PC-9 (cell line): ENCODE results near the gene EFCAB11. TPM values are rescaled to one million over a fixed set of nuclear protein-coding genes. Genes with fewer than 3 reads are reported as not detected.

Source experiments
- BruUV-seq: library from RNA; stranded (reverse); fragments of 400-500 nt; replicated peaks from 2 replicates; lab custom pipeline; 2021; lab: Mats Ljungman, UMichigan
- CTCF ChIA-PET: fragments of 300-600 bp; sonication (Branson Sonifier 250); formaldehyde crosslinking; loops from one replicate; lab custom pipeline; 2022; ENCODE audit warnings: antibody characterized with exemption; lab: Charles Lee
- POLR2A ChIA-PET: fragments of 300-600 bp; sonication (Branson Sonifier 250); formaldehyde crosslinking; loops from one replicate; lab custom pipeline; 2022; ENCODE audit warnings: antibody characterized with exemption; ENCODE audit not compliant: unreplicated experiment; lab: Charles Lee
- DNase-seq, 2 experiments: peaks; one replicate each; pipeline versions ENCODE4 v3.0.0 to v3.0.0-alpha.2; 2015 to 2022; ENCODE audit warnings: mixed read lengths in 1 of 2
- H2AFZ ChIP-seq: fragments of 200-600 bp; sonication (generic); 2 replicates; pipeline ENCODE4 v1.8.1; 2017; ENCODE audit warnings: antibody characterized with exemption
- H3F3A ChIP-seq: fragments of 200-600 bp; sonication (generic); 2 replicates; pipeline ENCODE4 v1.8.1; 2017; ENCODE audit warnings: antibody characterized with exemption, mild to moderate bottlenecking, low read depth; ENCODE audit not compliant: insufficient read depth
- H3K27ac ChIP-seq: fragments of 200-600 bp; sonication (generic); 2 replicates; pipeline ENCODE4 v1.6.1; 2016; ENCODE audit warnings: mixed run types
- H3K27me3 ChIP-seq: fragments of 200-600 bp; sonication (generic); 2 replicates; pipeline ENCODE4 v1.6.1; 2016; ENCODE audit warnings: low read depth, mixed run types; ENCODE audit not compliant: insufficient read depth
- H3K36me3 ChIP-seq: fragments of 200-600 bp; sonication (generic); 2 replicates; pipeline ENCODE4 v1.6.1; 2016; ENCODE audit warnings: low read depth, mixed run types
- H3K4me1 ChIP-seq: fragments of 200-600 bp; sonication (generic); replicated peaks from 2 replicates; pipeline ENCODE4 v1.6.1; 2016; ENCODE audit warnings: mixed run types; ENCODE audit not compliant: insufficient read depth
- H3K4me2 ChIP-seq: fragments of 200-600 bp; sonication (generic); 2 replicates; pipeline ENCODE4 v1.6.1; 2017; ENCODE audit warnings: mixed run types
- H3K4me3 ChIP-seq: fragments of 200-600 bp; sonication (generic); 2 replicates; pipeline ENCODE4 v1.6.1; 2016; ENCODE audit warnings: mixed run types
- H3K79me2 ChIP-seq: fragments of 200-600 bp; sonication (generic); 2 replicates; pipeline ENCODE4 v1.6.1; 2017; ENCODE audit warnings: low read depth, mixed run types
- H3K9me2 ChIP-seq: fragments of 200-600 bp; sonication (generic); 2 replicates; pipeline ENCODE4 v1.8.1; 2017; ENCODE audit warnings: mild to moderate bottlenecking; ENCODE audit not compliant: insufficient read depth
- H3K9me3 ChIP-seq: fragments of 200-600 bp; sonication (generic); 2 replicates; pipeline ENCODE4 v1.8.1; 2016; ENCODE audit warnings: low read depth; ENCODE audit not compliant: insufficient read depth
- H4K20me1 ChIP-seq: fragments of 200-600 bp; sonication (generic); 2 replicates; pipeline ENCODE4 v1.8.1; 2017; ENCODE audit not compliant: insufficient read depth
- EZH2 ChIP-seq: fragments of 200-600 bp; sonication (generic); IDR thresholded peaks from 2 replicates; pipeline ENCODE4 v1.8.0; 2017; ENCODE audit warnings: antibody characterized with exemption, low read depth
- intact Hi-C: fragments of 100-400 bp; cut with micrococcal nuclease; formaldehyde crosslinking; loops from one replicate; pipeline ENCODE4 v1.10.0; 2022; ENCODE audit not compliant: unreplicated experiment
- total RNA-seq: library from RNA; stranded (reverse); gene quantifications from 2 replicates; pipeline ENCODE4 v1.2.3, GENCODE V29; 2021
- TF ChIP-seq, protein P1 (sequence below): fragments of 200-600 bp; sonication (generic); conservative IDR thresholded peaks from 2 replicates; pipeline ENCODE4 v1.6.1; 2017; ENCODE audit warnings: mixed run types, antibody characterized with exemption, mild to moderate bottlenecking, moderate library complexity

Gene EFCAB11
- total RNA-seq, 1 experiment from 2014 or later: 8.4 TPM

- Histone ChIP-seq H3K4me3 (no peak overlapping the region), H3K27me3 (no peaks in the 10 kb centered on the region), H3K4me2 (no peak overlapping the region), H3K4me1 (no peaks in the 10 kb centered on the region), H2AFZ (no peak overlapping the region), H3F3A (no peaks in the 10 kb centered on the region), H3K79me2 (no peaks in the 10 kb centered on the region), H3K9me2 (no peaks in the 10 kb centered on the region), H3K36me3 (no peaks in the 10 kb centered on the region), H3K9me3 (no peaks in the 10 kb centered on the region), H3K27ac (no peak overlapping the region), H4K20me1 (no peaks in the 10 kb centered on the region)
- no peak for DNase-seq
- intact Hi-C loops: no loop called here
- ChIA-PET CTCF (no interaction called here), POLR2A (no interaction called here)
- no peak for TF ChIP-seq EZH2
- TF ChIP-seq, protein P1, sequence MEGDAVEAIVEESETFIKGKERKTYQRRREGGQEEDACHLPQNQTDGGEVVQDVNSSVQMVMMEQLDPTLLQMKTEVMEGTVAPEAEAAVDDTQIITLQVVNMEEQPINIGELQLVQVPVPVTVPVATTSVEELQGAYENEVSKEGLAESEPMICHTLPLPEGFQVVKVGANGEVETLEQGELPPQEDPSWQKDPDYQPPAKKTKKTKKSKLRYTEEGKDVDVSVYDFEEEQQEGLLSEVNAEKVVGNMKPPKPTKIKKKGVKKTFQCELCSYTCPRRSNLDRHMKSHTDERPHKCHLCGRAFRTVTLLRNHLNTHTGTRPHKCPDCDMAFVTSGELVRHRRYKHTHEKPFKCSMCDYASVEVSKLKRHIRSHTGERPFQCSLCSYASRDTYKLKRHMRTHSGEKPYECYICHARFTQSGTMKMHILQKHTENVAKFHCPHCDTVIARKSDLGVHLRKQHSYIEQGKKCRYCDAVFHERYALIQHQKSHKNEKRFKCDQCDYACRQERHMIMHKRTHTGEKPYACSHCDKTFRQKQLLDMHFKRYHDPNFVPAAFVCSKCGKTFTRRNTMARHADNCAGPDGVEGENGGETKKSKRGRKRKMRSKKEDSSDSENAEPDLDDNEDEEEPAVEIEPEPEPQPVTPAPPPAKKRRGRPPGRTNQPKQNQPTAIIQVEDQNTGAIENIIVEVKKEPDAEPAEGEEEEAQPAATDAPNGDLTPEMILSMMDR: no peak
- BruUV-seq: no TSS peak
Measured at GRCh38 chr14:89848165-89848564, 106.4 kb downstream of the EFCAB11 start.

DNA sequence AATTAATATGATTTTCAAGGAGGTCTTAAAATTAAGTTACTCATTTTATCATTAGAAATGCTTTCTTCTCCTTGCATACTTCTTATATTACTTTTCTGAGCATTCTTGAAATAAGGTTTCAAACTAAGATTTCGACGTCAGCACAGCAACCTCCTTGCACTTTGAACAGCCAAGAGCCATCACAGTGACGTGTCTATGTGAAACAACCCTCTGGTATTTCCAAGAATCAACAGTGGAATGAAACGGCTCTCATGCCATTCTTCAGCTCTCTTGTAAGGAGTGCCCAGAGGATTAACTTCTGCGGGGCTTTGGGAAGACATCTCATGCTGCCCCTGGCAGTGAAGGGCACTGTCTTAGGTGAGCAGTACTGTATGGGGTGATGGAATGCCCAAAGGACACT, 109.2 kb downstream of the EFCAB11 start:
- no peak overlapping the region for H3K4me3 ChIP-seq
- no peaks in the 10 kb centered on the region for H4K20me1 ChIP-seq
- H2AFZ ChIP-seq: no peak overlapping the region
- H3K9me3 ChIP-seq: no peaks in the 10 kb centered on the region
- no TSS peak for BruUV-seq
- H3F3A ChIP-seq: no peaks in the 10 kb centered on the region
- TF ChIP-seq EZH2: no peak
- TF ChIP-seq, protein P1: no peak
- CTCF ChIA-PET: no interaction called here
- POLR2A ChIA-PET: no interaction called here
- intact Hi-C loops: no loop called here
- H3K36me3 ChIP-seq: no peaks in the 10 kb centered on the region
- H3K79me2 ChIP-seq: no peaks in the 10 kb centered on the region
- no peak overlapping the region for H3K4me2 ChIP-seq
- no peak for DNase-seq
- H3K27ac ChIP-seq: no peak overlapping the region
- no peaks in the 10 kb centered on the region for H3K27me3 ChIP-seq
- no peaks in the 10 kb centered on the region for H3K4me1 ChIP-seq
- no peaks in the 10 kb centered on the region for H3K9me2 ChIP-seq

DNA sequence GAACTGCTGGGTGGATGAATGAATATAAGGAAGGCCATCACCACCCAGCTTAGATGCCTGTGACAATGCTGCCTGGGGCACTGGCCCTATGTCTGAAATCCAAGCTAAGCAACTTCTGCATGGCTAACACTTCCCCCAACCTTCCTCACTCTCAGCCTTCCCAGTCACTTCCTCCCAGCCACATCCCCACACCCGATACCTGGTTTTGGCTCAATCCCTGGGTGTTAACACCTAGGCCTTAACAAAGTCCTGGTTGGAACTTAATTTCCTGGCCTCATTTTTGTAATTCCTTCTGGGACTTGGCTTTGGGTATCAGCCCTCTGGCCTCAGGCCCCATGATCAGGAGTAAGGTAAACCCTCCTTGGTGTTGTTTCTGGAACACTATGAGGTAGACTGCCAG, 110.0 kb downstream of the EFCAB11 start:
- Histone ChIP-seq H3K36me3 (no peaks in the 10 kb centered on the region), H4K20me1 (no peaks in the 10 kb centered on the region), H3K4me2 (no peak overlapping the region), H3F3A (no peaks in the 10 kb centered on the region), H3K27ac (no peak overlapping the region), H3K4me3 (no peak overlapping the region), H3K9me3 (no peaks in the 10 kb centered on the region), H3K4me1 (no peaks in the 10 kb centered on the region), H3K9me2 (no peaks in the 10 kb centered on the region), H3K27me3 (no peaks in the 10 kb centered on the region), H3K79me2 (no peaks in the 10 kb centered on the region), H2AFZ (no peak overlapping the region)
- TF ChIP-seq EZH2: no peak
- TF ChIP-seq, protein P1: no peak
- ChIA-PET POLR2A (no interaction called here), CTCF (no interaction called here)
- intact Hi-C loops: no loop called here
- BruUV-seq: no TSS peak
- DNase-seq: no peak
